SK-N-SH (cell line): ENCODE results near the gene SPINK5. TPM values are rescaled to one million over a fixed set of nuclear protein-coding genes. Genes with fewer than 3 reads are reported as not detected.

ENCODE experiments used
- CTCF ChIA-PET: fragments of 300-600, 350-600 bp; formaldehyde crosslinking; extraction: SDS; loops from one replicate; lab custom pipeline; 2021; lab: Yijun Ruan, JAX
- POLR2A ChIA-PET: fragments of 350-600 bp; sonication (Branson Sonifier 250); formaldehyde crosslinking; extraction: SDS; loops from one replicate; lab custom pipeline; 2020; ENCODE audit warnings: antibody characterized with exemption, inconsistent platforms; lab: Yijun Ruan, JAX
- DNase-seq: peaks from one replicate; pipeline ENCODE4 v3.0.0; 2012
- H2AFZ ChIP-seq: fragments of 200-600 bp; sonication (generic); 2 replicates; pipeline ENCODE4 v1.8.1; 2016; ENCODE audit warnings: antibody characterized with exemption, mild to moderate bottlenecking, low read depth
- H3F3A ChIP-seq: fragments of 200-600 bp; sonication (generic); replicated peaks from 2 replicates; pipeline ENCODE3; 2016; ENCODE audit warnings: antibody characterized with exemption, mild to moderate bottlenecking; ENCODE audit not compliant: insufficient read depth
- H3K27ac ChIP-seq, 2 experiments: fragments of 200-500 bp in 1 of 2; fragments of 200-600 bp in 1 of 2; sonication (Bioruptor generic) in 1 of 2; sonication (generic), shearing (Covaris generic) in 1 of 2; 2 replicates each; pipeline versions ENCODE4 v1.5.1 to v1.6.1; 2014 to 2016; ENCODE audit warnings: low read depth in 2 of 2, inconsistent platforms in 1 of 2, low read length in 1 of 2, mild to moderate bottlenecking in 1 of 2, mixed read lengths in 1 of 2
- H3K27me3 ChIP-seq: fragments of 200-600 bp; sonication (generic), shearing (Covaris generic); 2 replicates; pipeline ENCODE4 v1.6.1; 2016; ENCODE audit warnings: mixed run types; ENCODE audit not compliant: insufficient read depth
- H3K36me3 ChIP-seq, 2 experiments: fragments of 200-500 bp in 1 of 2; fragments of 200-600 bp in 1 of 2; sonication (Bioruptor generic) in 1 of 2; sonication (generic) in 1 of 2; replicated peaks in 1 of 2; 2 replicates each; pipeline versions ENCODE3 to v1.5.1; 2014 to 2016; ENCODE audit warnings: low read length in 1 of 2, mild to moderate bottlenecking in 1 of 2; ENCODE audit not compliant: insufficient read depth in 2 of 2, control insufficient read depth in 1 of 2
- H3K4me1 ChIP-seq, 2 experiments: fragments of 200-500 bp in 1 of 2; fragments of 200-600 bp in 1 of 2; sonication (Bioruptor generic) in 1 of 2; sonication (generic), shearing (Covaris generic) in 1 of 2; 2 replicates each; pipeline versions ENCODE4 v1.5.1 to v1.6.1; 2014 to 2016; ENCODE audit warnings: low read depth in 1 of 2, low read length in 1 of 2, mixed run types in 1 of 2; ENCODE audit not compliant: insufficient read depth in 2 of 2, control insufficient read depth in 1 of 2
- H3K4me2 ChIP-seq: fragments of 200-600 bp; sonication (generic), shearing (Covaris generic); 2 replicates; pipeline ENCODE4 v1.6.1; 2017; ENCODE audit warnings: mixed run types
- H3K4me3 ChIP-seq, 2 experiments: fragments of 200-500 bp in 1 of 2; fragments of 200-600 bp in 1 of 2; sonication (Bioruptor generic) in 1 of 2; sonication (generic), shearing (Covaris generic) in 1 of 2; 2 replicates each; pipeline versions ENCODE4 v1.5.1 to v1.8.1; 2014 to 2016; ENCODE audit warnings: low read depth in 2 of 2, inconsistent platforms in 1 of 2, low read length in 1 of 2, mild to moderate bottlenecking in 1 of 2, mixed read lengths in 1 of 2, moderate library complexity in 1 of 2
- H3K79me2 ChIP-seq: fragments of 200-600 bp; sonication (generic); 2 replicates; pipeline ENCODE4 v1.8.1; 2017; ENCODE audit warnings: mild to moderate bottlenecking; ENCODE audit not compliant: insufficient read depth
- H3K9ac ChIP-seq: fragments of 200-600 bp; sonication (generic); 2 replicates; pipeline ENCODE4 v1.6.1; 2017; ENCODE audit warnings: mixed run types
- H3K9me2 ChIP-seq: fragments of 200-600 bp; sonication (generic); 2 replicates; pipeline ENCODE4 v1.6.1; 2017; ENCODE audit warnings: mixed run types
- H3K9me3 ChIP-seq: fragments of 200-600 bp; sonication (generic); 2 replicates; pipeline ENCODE4 v1.6.1; 2017; ENCODE audit warnings: mixed run types, mild to moderate bottlenecking, moderate library complexity
- H4K20me1 ChIP-seq: fragments of 200-600 bp; sonication (generic); 2 replicates; pipeline ENCODE4 v1.6.1; 2017; ENCODE audit warnings: mild to moderate bottlenecking, mixed run types; ENCODE audit not compliant: insufficient read depth
- CHD2 ChIP-seq: fragments of 150-350 bp; IDR thresholded peaks from 2 replicates; pipeline ENCODE4 v1.6.1; 2018; ENCODE audit warnings: low read length; ENCODE audit not compliant: partially characterized antibody
- FOSL2 ChIP-seq: IDR thresholded peaks from 2 replicates; pipeline ENCODE4 v1.4.0; 2012; ENCODE audit warnings: low read depth, mild to moderate bottlenecking, moderate library complexity, borderline replicate concordance
- FOXM1 ChIP-seq: IDR thresholded peaks from 2 replicates; pipeline ENCODE4 v1.4.0; 2012; ENCODE audit warnings: low read depth, mild to moderate bottlenecking
- GATA2 ChIP-seq: sonication (generic); formaldehyde crosslinking; IDR thresholded peaks from 2 replicates; pipeline ENCODE4 v1.5.0; 2020; ENCODE audit warnings: mild to moderate bottlenecking, missing genetic modification reagents
- JUND ChIP-seq: IDR thresholded peaks from 2 replicates; pipeline ENCODE4 v1.4.0; 2012
- MEF2A ChIP-seq: IDR thresholded peaks from 2 replicates; pipeline ENCODE4 v1.4.0; 2012; ENCODE audit warnings: low read depth, borderline replicate concordance
- MXI1 ChIP-seq: IDR thresholded peaks from 2 replicates; pipeline ENCODE4 v1.6.1; 2012; ENCODE audit warnings: mild to moderate bottlenecking, low read depth, low read length, improper control_type of control experiment
- NFIC ChIP-seq: IDR thresholded peaks from 2 replicates; pipeline ENCODE4 v1.4.0; 2012; ENCODE audit warnings: borderline replicate concordance
- NRF1 ChIP-seq: IDR thresholded peaks from 2 replicates; pipeline ENCODE4 v1.6.1; 2012; ENCODE audit warnings: low read depth, mild to moderate bottlenecking, low read length
- RAD21 ChIP-seq: IDR thresholded peaks from 2 replicates; pipeline ENCODE4 v1.6.1; 2012; ENCODE audit warnings: mild to moderate bottlenecking, low read length
- RCOR1 ChIP-seq: fragments of 150-350 bp; IDR thresholded peaks from 2 replicates; pipeline ENCODE4 v1.6.1; 2017; ENCODE audit warnings: antibody characterized with exemption, low read length
- RXRA ChIP-seq: IDR thresholded peaks from 2 replicates; pipeline ENCODE4 v1.4.0; 2012; ENCODE audit warnings: low read depth, mild to moderate bottlenecking, borderline replicate concordance
- SMC3 ChIP-seq: IDR thresholded peaks from 2 replicates; pipeline ENCODE4 v1.6.1; 2012; ENCODE audit warnings: low read depth, low read length, improper control_type of control experiment
- TAF1 ChIP-seq: IDR thresholded peaks from 2 replicates; pipeline ENCODE4 v1.6.1; 2012; ENCODE audit warnings: low read depth, mild to moderate bottlenecking, low read length, moderate library complexity, borderline replicate concordance
- TCF12 ChIP-seq: IDR thresholded peaks from 2 replicates; pipeline ENCODE4 v1.4.0; 2012
- YY1 ChIP-seq: IDR thresholded peaks from 2 replicates; pipeline ENCODE4 v1.4.0; 2012; ENCODE audit warnings: low read depth, mild to moderate bottlenecking
- WGBS: methylation state at CpG from one replicate; pipeline ENCODE4 v1.1.6; 2017; ENCODE audit warnings: low lambda C conversion rate; 5-methylcytosine and 5-hydroxymethylcytosine counted together
- polyA plus RNA-seq, 3 experiments: library from polyadenylated mRNA; depleted of rRNA; stranded (reverse); fragments of >200 nt; gene quantifications; 2 replicates each; pipeline ENCODE4 v1.2.3, GENCODE V29; 2012
- TF ChIP-seq, protein P1 (sequence below): fragments of 150-350 bp; IDR thresholded peaks from 2 replicates; pipeline ENCODE4 v1.6.1; 2016; ENCODE audit warnings: mild to moderate bottlenecking, low read depth, low read length
- TF ChIP-seq, protein P2 (sequence below): IDR thresholded peaks from 2 replicates; pipeline ENCODE4 v1.4.0; 2012; ENCODE audit warnings: low read depth
- TF ChIP-seq, protein P3 (sequence below): fragments of 150-350 bp; IDR thresholded peaks from 2 replicates; pipeline ENCODE4 v1.6.1; 2017; ENCODE audit warnings: antibody characterized with exemption, low read length, low read depth, borderline replicate concordance

The SPINK5 gene
- polyA plus RNA-seq, 1 of the 3 experiments (the other 2 are of a cell fraction) = not detected

DNA sequence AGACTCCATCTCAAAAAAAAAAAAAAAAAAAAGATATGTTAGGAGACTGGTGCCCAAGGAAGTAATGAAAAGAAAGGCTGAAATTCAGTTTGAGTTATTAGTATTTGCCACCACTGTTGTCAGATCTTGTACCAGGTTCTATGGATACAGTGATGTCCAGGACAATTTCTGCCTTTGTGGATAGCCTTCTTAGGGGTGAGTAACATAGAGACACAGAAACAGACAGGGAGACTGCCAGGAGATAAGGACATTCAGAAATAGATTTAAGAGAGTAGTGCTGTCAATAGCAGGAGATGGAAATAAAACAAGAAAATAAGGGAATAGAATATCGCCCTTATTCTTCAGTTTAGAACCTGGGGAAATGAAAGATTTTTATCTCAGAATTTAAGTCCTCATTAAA lies 98.3 kb downstream of the SPINK5 start:
- Histone ChIP-seq H3K9me2 (no peaks in the 10 kb centered on the region), H3K4me3 (no peak overlapping the region), H3K79me2 (no peaks in the 10 kb centered on the region), H2AFZ (no peak overlapping the region), H3K27me3 (no peaks in the 10 kb centered on the region), H3K9me3 (no peaks in the 10 kb centered on the region), H3K36me3 (no peaks in the 10 kb centered on the region), H3K9ac (no peak overlapping the region), H3K4me2 (no peak overlapping the region), H3K27ac (no peak overlapping the region), H3K4me1 (no peaks in the 10 kb centered on the region), H4K20me1 (no peaks in the 10 kb centered on the region), H3F3A (no peaks in the 10 kb centered on the region)
- WGBS = 60% methylated on average over 1 of the region's 1 CpG
- POLR2A ChIA-PET = no interaction called here
- TF ChIP-seq JUND (no peak), FOXM1 (no peak)
- CTCF ChIA-PET = interaction anchor here (0.9 kb wide), 1 partner anchor 18 kb away, joined by 3 read pairs; no protein-coding TSS in a partner anchor
- DNase-seq = no peak

DNA sequence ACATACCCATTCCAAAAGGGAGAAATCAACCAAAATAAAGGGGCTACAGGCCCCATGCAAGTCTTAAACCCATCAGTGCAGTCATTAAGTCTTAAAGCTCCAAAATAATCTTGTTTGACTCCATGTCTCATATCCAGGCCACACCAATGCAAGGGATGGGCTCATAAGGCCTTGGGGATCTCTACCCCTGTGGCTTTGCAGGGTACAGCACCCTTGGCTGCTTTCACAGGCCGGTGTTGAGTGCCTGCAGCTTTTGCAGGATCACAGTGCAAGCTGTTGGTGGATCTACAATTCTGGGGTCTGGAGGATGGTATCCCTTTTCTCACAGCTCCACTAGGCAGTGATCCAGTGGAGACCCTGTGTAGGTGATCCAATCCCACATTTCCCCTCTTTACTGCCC lies 99.6 kb downstream of the SPINK5 start:
- 0% methylated on average over 1 of the region's 1 CpG for WGBS

More for the DNA sequence above, 99.6 kb downstream of the SPINK5 start:
- TF ChIP-seq RAD21 (no peak), RXRA (no peak), NRF1 (no peak), TAF1 (no peak), TCF12 (no peak), MXI1 (no peak), FOSL2 (no peak), NFIC (no peak), MEF2A (no peak), SMC3 (no peak), GATA2 (CRISPR knock-in tag) (no peak), CHD2 (no peak), YY1 (no peak), RCOR1 (no peak)
- TF ChIP-seq, protein P1, sequence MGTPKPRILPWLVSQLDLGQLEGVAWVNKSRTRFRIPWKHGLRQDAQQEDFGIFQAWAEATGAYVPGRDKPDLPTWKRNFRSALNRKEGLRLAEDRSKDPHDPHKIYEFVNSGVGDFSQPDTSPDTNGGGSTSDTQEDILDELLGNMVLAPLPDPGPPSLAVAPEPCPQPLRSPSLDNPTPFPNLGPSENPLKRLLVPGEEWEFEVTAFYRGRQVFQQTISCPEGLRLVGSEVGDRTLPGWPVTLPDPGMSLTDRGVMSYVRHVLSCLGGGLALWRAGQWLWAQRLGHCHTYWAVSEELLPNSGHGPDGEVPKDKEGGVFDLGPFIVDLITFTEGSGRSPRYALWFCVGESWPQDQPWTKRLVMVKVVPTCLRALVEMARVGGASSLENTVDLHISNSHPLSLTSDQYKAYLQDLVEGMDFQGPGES = no peak
- TF ChIP-seq, protein P2, sequence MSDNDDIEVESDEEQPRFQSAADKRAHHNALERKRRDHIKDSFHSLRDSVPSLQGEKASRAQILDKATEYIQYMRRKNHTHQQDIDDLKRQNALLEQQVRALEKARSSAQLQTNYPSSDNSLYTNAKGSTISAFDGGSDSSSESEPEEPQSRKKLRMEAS = no peak
- TF ChIP-seq, protein P3, sequence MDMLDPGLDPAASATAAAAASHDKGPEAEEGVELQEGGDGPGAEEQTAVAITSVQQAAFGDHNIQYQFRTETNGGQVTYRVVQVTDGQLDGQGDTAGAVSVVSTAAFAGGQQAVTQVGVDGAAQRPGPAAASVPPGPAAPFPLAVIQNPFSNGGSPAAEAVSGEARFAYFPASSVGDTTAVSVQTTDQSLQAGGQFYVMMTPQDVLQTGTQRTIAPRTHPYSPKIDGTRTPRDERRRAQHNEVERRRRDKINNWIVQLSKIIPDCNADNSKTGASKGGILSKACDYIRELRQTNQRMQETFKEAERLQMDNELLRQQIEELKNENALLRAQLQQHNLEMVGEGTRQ = no peak
- TF ChIP-seq, all 33 proteins: peak for 0
- no peaks in the 10 kb centered on the region for H3K36me3 ChIP-seq
- H3K9ac ChIP-seq = no peak overlapping the region
- no peaks in the 10 kb centered on the region for H4K20me1 ChIP-seq
- ChIA-PET CTCF (interaction anchor here (1.8 kb wide), 1 partner anchor 568 kb away, joined by 8 read pairs; no protein-coding TSS in a partner anchor), POLR2A (no interaction called here)
- no peaks in the 10 kb centered on the region for H3K9me3 ChIP-seq
- H3K27me3 ChIP-seq = no peaks in the 10 kb centered on the region
- DNase-seq = no peak
- H2AFZ ChIP-seq = no peak overlapping the region
- no peaks in the 10 kb centered on the region for H3K4me1 ChIP-seq
- no peaks in the 10 kb centered on the region for H3K9me2 ChIP-seq
- no peaks in the 10 kb centered on the region for H3K79me2 ChIP-seq
- H3F3A ChIP-seq = no peaks in the 10 kb centered on the region
- H3K4me3 ChIP-seq = no peak overlapping the region
- no peak overlapping the region for H3K4me2 ChIP-seq
- no peak overlapping the region for H3K27ac ChIP-seq
